H54 (cell line): ENCODE data around the gene FAM24B.
"Not testable (repeated sequence)": the region's sequence is repeated elsewhere in the genome, so short reads cannot be mapped to it uniquely, and the experiment has no call there.

Experiments
- DNase-seq: peaks from one replicate; pipeline ENCODE4 v3.0.0; 2011; ENCODE audit warnings: low spot score, mixed read lengths; ENCODE audit not compliant: insufficient read length
- FAIRE-seq: peaks from 3 replicates; lab custom pipeline; 2011; peaks lifted over from hg19 to GRCh38; lab: Jason Lieb, UNC
- POLR2A ChIP-seq: IDR thresholded peaks from 2 replicates; pipeline ENCODE4 v1.6.1; 2011; ENCODE audit warnings: low read depth, mild to moderate bottlenecking, low read length

Gene FAM24B

GRCh38 chr10:122879339-122880273 is at the start of gene FAM24B:
TSS of gene FAM24B (minus strand) at chr10:122879581. CDS start at chr10:122850515, 29,066 bp downstream.
- TF ChIP-seq POLR2A: no peak
- no peak for FAIRE-seq
- no peak for DNase-seq

- FAIRE-seq: no peak
- DNase-seq: no peak
- TF ChIP-seq POLR2A: no peak
These were observed 36.3 kb upstream of the FAM24B start for GRCh38 chr10:122915700-122916099.

GRCh38 chr10:122911889-122912484 is 32.6 kb upstream of the FAM24B start:
- peak; percentile 12 for DNase-seq
- FAIRE-seq: no peak
- TF ChIP-seq POLR2A: no peak

- no peak for FAIRE-seq
These were observed 30.9 kb upstream of the FAM24B start, which contains the start of gene FAM24A for GRCh38 chr10:122910310-122910709. TSS of gene FAM24A (plus strand) at chr10:122910610. CDS start at chr10:122911635, 1,025 bp downstream.

GRCh38 chr10:122903861-122904260 is 24.5 kb upstream of the FAM24B start:
- not testable (repeated sequence) for DNase-seq, FAIRE-seq

More at GRCh38 chr10:122910310-122910709, 30.9 kb upstream of the FAM24B start, which contains the start of gene FAM24A:
- no peak for DNase-seq
- no peak for TF ChIP-seq POLR2A

- no peak for FAIRE-seq
- DNase-seq: no peak
- no peak for TF ChIP-seq POLR2A
These were observed 15.0 kb upstream of the FAM24B start for GRCh38 chr10:122894261-122894944.

GRCh38 chr10:122884166-122884565 is 4.8 kb upstream of the FAM24B start:
- no peak for FAIRE-seq
- no peak for DNase-seq
- TF ChIP-seq POLR2A: no peak

- FAIRE-seq: no peak
- TF ChIP-seq POLR2A: no peak
- no peak for DNase-seq
These were observed 3.4 kb upstream of the FAM24B start for GRCh38 chr10:122882766-122883165.

GRCh38 chr10:122878799-122879338 is 512 bp downstream of the FAM24B start:
- TF ChIP-seq POLR2A: no peak
- DNase-seq: no peak
- no peak for FAIRE-seq

- TF ChIP-seq POLR2A: no peak
- DNase-seq (no peak), FAIRE-seq (no peak)
These were observed 2.1 kb downstream of the FAM24B start for GRCh38 chr10:122877264-122877663.

GRCh38 chr10:122876467-122876855 is 2.9 kb downstream of the FAM24B start:
- FAIRE-seq: no peak
- no peak for TF ChIP-seq POLR2A
- no peak for DNase-seq

GRCh38 chr10:122875843-122876466 is 3.4 kb downstream of the FAM24B start:
- TF ChIP-seq POLR2A: no peak
- no peak for FAIRE-seq

GRCh38 chr10:122871947-122872346 is 7.4 kb downstream of the FAM24B start:
- not testable (repeated sequence) for FAIRE-seq, DNase-seq

More at GRCh38 chr10:122875843-122876466, 3.4 kb downstream of the FAM24B start:
- no peak for DNase-seq

GRCh38 chr10:122868768-122869167 is 10.6 kb downstream of the FAM24B start:
- not testable (repeated sequence) for FAIRE-seq, DNase-seq

GRCh38 chr10:122866757-122867482 is 12.5 kb downstream of the FAM24B start:
- DNase-seq, FAIRE-seq: not testable (repeated sequence)
